Measurements from ENCODE around the gene PNPLA7.

- TF ChIP-seq POLR2AphosphoS5 (IDR thresholded peaks at IDR 0.05; ENCODE audit: borderline replicate concordance, low read depth, low read length) (no peak), EZH2 (IDR thresholded peaks at IDR 0.05) (no peak), FOXP2 (optimal IDR thresholded peaks at IDR 0.05; ENCODE audit: control extremely low read depth, extremely low read length, insufficient read depth) (no peak)
Observed at GRCh38 chr9:137538058-137538457, 12.1 kb downstream of the PNPLA7 start.

All from SK-N-MC (cell line).